MCF 10A (cell line): ENCODE data around the gene METAP1D. TPM values are rescaled to one million over a fixed set of nuclear protein-coding genes. Genes with fewer than 3 reads are reported as not detected.
"Not testable (repeated sequence)": the region's sequence is repeated elsewhere in the genome, so short reads cannot be mapped to it uniquely, and the experiment has no call there.

Experiments used
- BruUV-seq: library from RNA; stranded (reverse); fragments of 400-500 nt; replicated peaks from 2 replicates; lab custom pipeline; 2021; lab: Mats Ljungman, UMichigan
- CTCF ChIA-PET: fragments of 300-600 bp; sonication (Branson Sonifier 250); formaldehyde crosslinking; extraction: SDS; loops from one replicate; lab custom pipeline; 2021; ENCODE audit warnings: antibody characterized with exemption, inconsistent platforms; lab: Yijun Ruan, JAX
- POLR2A ChIA-PET: fragments of 300-600, 350-650 bp; sonication (Branson Sonifier 250); formaldehyde crosslinking; extraction: SDS; loops from one replicate; lab custom pipeline; 2020; ENCODE audit warnings: antibody characterized with exemption, inconsistent platforms; lab: Yijun Ruan, JAX
- DNase-seq: peaks from one replicate; pipeline ENCODE4 v3.0.0-alpha.2; 2018; ENCODE audit not compliant: unreplicated experiment
- H3K27ac Mint-ChIP-seq: one replicate; pipeline ENCODE4 v1.8.0; 2022; ENCODE audit warnings: mild to moderate bottlenecking, low read depth, mixed read lengths; ENCODE audit not compliant: unreplicated experiment
- H3K27me3 Mint-ChIP-seq: one replicate; pipeline ENCODE4 v1.8.0; 2022; ENCODE audit warnings: mixed read lengths; ENCODE audit not compliant: insufficient read depth, unreplicated experiment
- H3K36me3 Mint-ChIP-seq: one replicate; pipeline ENCODE4 v1.8.0; 2022; ENCODE audit warnings: mild to moderate bottlenecking, moderate library complexity, mixed read lengths; ENCODE audit not compliant: insufficient read depth, unreplicated experiment
- H3K4me1 Mint-ChIP-seq: one replicate; pipeline ENCODE4 v1.8.0; 2022; ENCODE audit warnings: mixed read lengths; ENCODE audit not compliant: insufficient read depth, unreplicated experiment
- H3K4me3 Mint-ChIP-seq: one replicate; pipeline ENCODE4 v1.8.0; 2022; ENCODE audit warnings: mild to moderate bottlenecking, moderate library complexity, mixed read lengths; ENCODE audit not compliant: unreplicated experiment
- H3K9me3 Mint-ChIP-seq: one replicate; pipeline ENCODE4 v1.8.0; 2022; ENCODE audit warnings: mixed read lengths; ENCODE audit not compliant: unreplicated experiment
- intact Hi-C: fragments of 100-400 bp; cut with micrococcal nuclease; formaldehyde crosslinking; loops from 2 replicates; pipeline ENCODE4 v1.14.1; 2022
- total RNA-seq: library from RNA; stranded (reverse); gene quantifications from 2 replicates; pipeline ENCODE4 v1.2.3, GENCODE V29; 2022
- TF ChIP-seq, protein P1 (sequence below): fragments of 200-600 bp; IDR thresholded peaks from one replicate; pipeline ENCODE4 v1.8.0; 2022; ENCODE audit warnings: antibody characterized with exemption, mild to moderate bottlenecking; ENCODE audit not compliant: unreplicated experiment

Gene METAP1D
- total RNA-seq, 1 experiment from 2014 or later: 9.3 TPM

- no peaks in the 10 kb centered on the region for H3K9me3 Mint-ChIP-seq
- H3K27me3 Mint-ChIP-seq: no peaks in the 10 kb centered on the region
- no peaks in the 10 kb centered on the region for H3K4me1 Mint-ChIP-seq
- CTCF ChIA-PET: no interaction called here
- H3K36me3 Mint-ChIP-seq: peaks cover 10% of the 10 kb centered on the region
- POLR2A ChIA-PET: no interaction called here
- BruUV-seq: no TSS peak
- H3K4me3 Mint-ChIP-seq: no peak overlapping the region
- H3K27ac Mint-ChIP-seq: no peak overlapping the region
- no peak for DNase-seq
- intact Hi-C loops: no loop called here
- TF ChIP-seq, protein P1, sequence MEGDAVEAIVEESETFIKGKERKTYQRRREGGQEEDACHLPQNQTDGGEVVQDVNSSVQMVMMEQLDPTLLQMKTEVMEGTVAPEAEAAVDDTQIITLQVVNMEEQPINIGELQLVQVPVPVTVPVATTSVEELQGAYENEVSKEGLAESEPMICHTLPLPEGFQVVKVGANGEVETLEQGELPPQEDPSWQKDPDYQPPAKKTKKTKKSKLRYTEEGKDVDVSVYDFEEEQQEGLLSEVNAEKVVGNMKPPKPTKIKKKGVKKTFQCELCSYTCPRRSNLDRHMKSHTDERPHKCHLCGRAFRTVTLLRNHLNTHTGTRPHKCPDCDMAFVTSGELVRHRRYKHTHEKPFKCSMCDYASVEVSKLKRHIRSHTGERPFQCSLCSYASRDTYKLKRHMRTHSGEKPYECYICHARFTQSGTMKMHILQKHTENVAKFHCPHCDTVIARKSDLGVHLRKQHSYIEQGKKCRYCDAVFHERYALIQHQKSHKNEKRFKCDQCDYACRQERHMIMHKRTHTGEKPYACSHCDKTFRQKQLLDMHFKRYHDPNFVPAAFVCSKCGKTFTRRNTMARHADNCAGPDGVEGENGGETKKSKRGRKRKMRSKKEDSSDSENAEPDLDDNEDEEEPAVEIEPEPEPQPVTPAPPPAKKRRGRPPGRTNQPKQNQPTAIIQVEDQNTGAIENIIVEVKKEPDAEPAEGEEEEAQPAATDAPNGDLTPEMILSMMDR: no peak
These were observed 13.0 kb upstream of the METAP1D start for GRCh38 chr2:171986778-171987177.

- BruUV-seq: no TSS peak
- no peak overlapping the region for H3K4me3 Mint-ChIP-seq
- ChIA-PET CTCF (interaction anchor here (1.6 kb wide), 1 partner anchor 11 kb away, joined by 6 read pairs; no protein-coding TSS in a partner anchor), POLR2A (interaction anchor here (1.2 kb wide), 2 partner anchors 8 to 17 kb away, joined by 3 to 6 read pairs; partner anchors contain the start of gene METAP1D)
- no peaks in the 10 kb centered on the region for H3K4me1 Mint-ChIP-seq
- peaks cover 10% of the 10 kb centered on the region for H3K36me3 Mint-ChIP-seq
- no peaks in the 10 kb centered on the region for H3K9me3 Mint-ChIP-seq
- H3K27me3 Mint-ChIP-seq: no peaks in the 10 kb centered on the region
- H3K27ac Mint-ChIP-seq: no peak overlapping the region
- intact Hi-C loops: no loop called here
- TF ChIP-seq, protein P1: no peak
- no peak for DNase-seq
These were observed 8.7 kb upstream of the METAP1D start for GRCh38 chr2:171991027-171991426.

DNA sequence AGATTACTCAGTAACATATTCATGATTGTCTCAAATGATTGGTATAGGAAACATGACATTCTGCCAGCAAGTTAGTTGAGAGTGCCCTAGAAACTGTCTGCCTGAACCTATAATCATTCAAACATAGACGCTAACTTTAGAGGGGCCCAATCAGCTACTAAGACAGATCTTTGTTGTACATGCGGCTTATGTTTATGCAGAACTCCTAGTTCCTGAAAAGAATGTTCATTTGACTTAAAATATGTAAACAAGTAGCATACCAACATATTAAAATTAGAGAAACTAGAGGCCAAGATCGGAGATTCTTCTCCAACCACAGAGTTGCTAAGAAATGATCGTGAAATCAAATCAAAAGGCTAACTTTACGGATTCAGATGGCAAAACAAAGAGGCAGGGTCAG, 4.2 kb upstream of the METAP1D start:
- Mint-ChIP-seq H3K4me1 (peaks cover 16% of the 10 kb centered on the region), H3K36me3 (no peaks in the 10 kb centered on the region), H3K27me3 (no peaks in the 10 kb centered on the region), H3K9me3 (no peaks in the 10 kb centered on the region), H3K4me3 (no peak overlapping the region), H3K27ac (no peak overlapping the region)
- TF ChIP-seq, protein P1: no peak
- intact Hi-C loops: no loop called here
- ChIA-PET CTCF (no interaction called here), POLR2A (no interaction called here)
- BruUV-seq: no TSS peak
- DNase-seq: no peak

- peaks cover 16% of the 10 kb centered on the region for H3K4me1 Mint-ChIP-seq
- TF ChIP-seq, protein P1: no peak
- CTCF ChIA-PET: interaction anchor here (0.8 kb wide), 1 partner anchor 184 kb away, joined by 3 read pairs; no protein-coding TSS in a partner anchor
- no peak overlapping the region for H3K4me3 Mint-ChIP-seq
- intact Hi-C loops: no loop called here
- BruUV-seq: no TSS peak
- POLR2A ChIA-PET: no interaction called here
- no peaks in the 10 kb centered on the region for H3K36me3 Mint-ChIP-seq
- no peak for DNase-seq
- no peaks in the 10 kb centered on the region for H3K9me3 Mint-ChIP-seq
- no peaks in the 10 kb centered on the region for H3K27me3 Mint-ChIP-seq
- no peak overlapping the region for H3K27ac Mint-ChIP-seq
These were observed 3.7 kb upstream of the METAP1D start for GRCh38 chr2:171996021-171996420.

GRCh38 chr2:171997031-171997430, 2.7 kb upstream of the METAP1D start:
- H3K4me3 Mint-ChIP-seq, DNase-seq, H3K27ac Mint-ChIP-seq, H3K36me3 Mint-ChIP-seq, intact Hi-C loops, H3K9me3 Mint-ChIP-seq, BruUV-seq, H3K27me3 Mint-ChIP-seq: not testable (repeated sequence)
- peaks cover 16% of the 10 kb centered on the region for H3K4me1 Mint-ChIP-seq
- POLR2A ChIA-PET: interaction anchor here (1.4 kb wide), 1 partner anchor 105 kb away, joined by 3 read pairs; the partner anchor contains the start of gene DLX2
- CTCF ChIA-PET: interaction anchor here (0.9 kb wide), 1 partner anchor 70 kb away, joined by 3 read pairs; no protein-coding TSS in a partner anchor
